Lower leg skin (tissue), 4 donors: Measurements from ENCODE around the gene ZSCAN22. TPM values are rescaled to one million over a fixed set of nuclear protein-coding genes. Genes with fewer than 3 reads are reported as not detected.

Experiments
- DNase-seq, 2 donors: peaks; one replicate each; pipeline ENCODE4 v3.0.0-alpha.2; 2019; ENCODE audit warnings: low spot score in 2 of 2
- H3K4me3 ChIP-seq: fragments of 200-600 bp; sonication (generic); 2 replicates; pipeline ENCODE4 v1.5.1; 2017; ENCODE audit warnings: mild to moderate bottlenecking, low read depth; ENCODE audit not compliant: poor library complexity, severe bottlenecking
- POLR2A ChIP-seq, 2 donors: fragments of 450-650 bp; IDR thresholded peaks; one replicate each; pipeline ENCODE4 v1.6.1; 2016 to 2017; ENCODE audit warnings: antibody characterized with exemption in 2 of 2, mild to moderate bottlenecking in 1 of 2, moderate library complexity in 1 of 2
- WGBS, 2 donors: methylation state at CpG; one replicate each; pipeline ENCODE4 v1.1.5; 2018; 5-methylcytosine and 5-hydroxymethylcytosine counted together
- intact Hi-C: fragments of 100-400 bp; cut with DNase I; formaldehyde crosslinking; loops from one replicate; pipeline ENCODE4 v1.15.0; 2023; ENCODE audit warnings: low total_unique reads
- total RNA-seq, 4 donors: library from RNA; depleted of rRNA; stranded (reverse); fragments of >200 nt; gene quantifications; one replicate each; pipeline ENCODE4 v1.1.0, GENCODE V29; 2016
- TF ChIP-seq, protein P1 (sequence below), 3 donors: fragments of 450-650 bp; IDR thresholded peaks; one replicate each; pipeline ENCODE4 v1.5.1; 2016; ENCODE audit warnings: antibody characterized with exemption in 3 of 3, mild to moderate bottlenecking in 3 of 3, moderate library complexity in 2 of 3

The ZSCAN22 gene
- 1 to 10 TPM; 4.8 to 7.7 (median 5.4) TPM for total RNA-seq

DNA sequence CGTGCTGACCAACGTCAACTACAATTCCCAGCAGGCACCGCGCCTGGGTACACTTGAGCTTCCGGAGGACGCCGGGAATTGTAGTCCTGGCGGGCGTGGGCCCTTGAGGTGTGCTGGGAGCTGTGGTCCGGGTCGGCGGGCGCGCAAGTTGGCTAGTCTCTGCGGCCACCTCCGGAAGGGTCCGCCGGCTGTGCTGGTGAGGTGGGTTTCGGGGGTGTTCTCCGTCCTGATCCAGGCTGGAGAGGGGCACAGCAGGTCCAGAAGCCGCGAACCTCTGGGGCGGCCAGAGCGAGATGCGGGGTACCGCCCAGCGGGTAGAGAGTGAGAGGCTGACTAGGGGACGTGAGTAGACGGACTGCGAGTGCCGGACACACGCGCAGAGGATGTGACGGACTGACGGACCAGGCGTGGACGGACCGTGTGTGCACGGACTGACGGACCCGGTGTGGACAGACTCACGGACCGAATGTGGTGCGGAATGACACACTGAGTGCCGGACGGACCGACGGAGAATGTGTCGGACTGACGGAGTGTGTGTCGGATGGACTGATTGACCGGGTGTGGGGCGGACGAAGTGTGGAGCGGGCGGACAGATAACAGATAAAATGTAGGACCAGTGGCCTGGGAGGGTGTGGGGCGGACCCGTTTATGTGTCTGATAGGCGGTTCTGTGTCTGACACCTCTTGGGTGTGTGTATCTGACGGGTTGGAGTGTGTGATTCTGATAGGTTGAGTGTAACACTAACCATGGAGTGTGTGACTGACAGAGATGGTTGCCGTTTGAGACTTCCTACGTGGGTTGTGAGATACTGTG is at the start of gene ZSCAN22:
Gene ZSCAN22 (plus strand): TSS at position 81 of the 813 bp plus-strand sequence. CDS start 7,809 bp downstream, outside the sequence.
- 0% methylated on average over 53 to 62 of the region's 62 CpGs for WGBS, 2 donors
- no peak for TF ChIP-seq POLR2A (IDR thresholded peaks at IDR 0.05)
- TF ChIP-seq, protein P1, sequence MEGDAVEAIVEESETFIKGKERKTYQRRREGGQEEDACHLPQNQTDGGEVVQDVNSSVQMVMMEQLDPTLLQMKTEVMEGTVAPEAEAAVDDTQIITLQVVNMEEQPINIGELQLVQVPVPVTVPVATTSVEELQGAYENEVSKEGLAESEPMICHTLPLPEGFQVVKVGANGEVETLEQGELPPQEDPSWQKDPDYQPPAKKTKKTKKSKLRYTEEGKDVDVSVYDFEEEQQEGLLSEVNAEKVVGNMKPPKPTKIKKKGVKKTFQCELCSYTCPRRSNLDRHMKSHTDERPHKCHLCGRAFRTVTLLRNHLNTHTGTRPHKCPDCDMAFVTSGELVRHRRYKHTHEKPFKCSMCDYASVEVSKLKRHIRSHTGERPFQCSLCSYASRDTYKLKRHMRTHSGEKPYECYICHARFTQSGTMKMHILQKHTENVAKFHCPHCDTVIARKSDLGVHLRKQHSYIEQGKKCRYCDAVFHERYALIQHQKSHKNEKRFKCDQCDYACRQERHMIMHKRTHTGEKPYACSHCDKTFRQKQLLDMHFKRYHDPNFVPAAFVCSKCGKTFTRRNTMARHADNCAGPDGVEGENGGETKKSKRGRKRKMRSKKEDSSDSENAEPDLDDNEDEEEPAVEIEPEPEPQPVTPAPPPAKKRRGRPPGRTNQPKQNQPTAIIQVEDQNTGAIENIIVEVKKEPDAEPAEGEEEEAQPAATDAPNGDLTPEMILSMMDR (IDR thresholded peaks at IDR 0.05): peak in 1 of 3 donors; percentile 7
- intact Hi-C loops: no loop called here
- H3K4me3 ChIP-seq: peak within 1 kb of the TSS; percentile 69
- peak; percentile 96 to 99 for DNase-seq

GRCh38 chr19:58277197-58277596 is 49.6 kb upstream of the ZSCAN22 start:
- intact Hi-C loops: no loop called here
- TF ChIP-seq, protein P1 (IDR thresholded peaks at IDR 0.05): no peak
- no peak for TF ChIP-seq POLR2A (IDR thresholded peaks at IDR 0.05)
- no peak overlapping the region for H3K4me3 ChIP-seq
- WGBS, 2 donors: 88 to 95% methylated on average over 7 of the region's 7 CpGs
- DNase-seq: no peak

GRCh38 chr19:58277748-58278540 is 48.9 kb upstream of the ZSCAN22 start:
- intact Hi-C loops: no loop called here
- no peak for DNase-seq
- H3K4me3 ChIP-seq: peak overlapping the region; percentile 89
- 37 to 40% methylated on average over 25 of the region's 25 CpGs for WGBS, 2 donors
- no peak for TF ChIP-seq POLR2A (IDR thresholded peaks at IDR 0.05)
- TF ChIP-seq, protein P1 (IDR thresholded peaks at IDR 0.05): no peak

GRCh38 chr19:58278541-58279041 is 48.2 kb upstream of the ZSCAN22 start, which contains the start of gene ZNF8:
ZNF8 (plus strand) TSS chr19:58278955; CDS start chr19:58279082, 127 bp downstream.
- intact Hi-C loops: no loop called here
- DNase-seq: peak; percentile 95 to 99
- TF ChIP-seq POLR2A (IDR thresholded peaks at IDR 0.05): no peak
- TF ChIP-seq, protein P1 (IDR thresholded peaks at IDR 0.05): no peak
- peak within 1 kb of the TSS; percentile 89 for H3K4me3 ChIP-seq
- 0% methylated on average over 14 to 36 of the region's 42 CpGs for WGBS, 2 donors

GRCh38 chr19:58279042-58279924 is 47.5 kb upstream of the ZSCAN22 start:
- intact Hi-C loops: no loop called here
- WGBS, 2 donors: 4 to 5% methylated on average over 45 to 54 of the region's 60 CpGs
- no peak for TF ChIP-seq POLR2A (IDR thresholded peaks at IDR 0.05)

More at GRCh38 chr19:58279042-58279924, 47.5 kb upstream of the ZSCAN22 start:
- H3K4me3 ChIP-seq: peak overlapping the region; percentile 89
- peak; percentile 57 to 87 for DNase-seq
